Measurements from ENCODE around the gene BCAS3. TPM values are rescaled to one million over a fixed set of nuclear protein-coding genes. Genes with fewer than 3 reads are reported as not detected.

Gene BCAS3
- total RNA-seq, 4 donors from 2014 or later = 13.0 to 27.8 (median 20.7) TPM

- WGBS, 2 donors = 69 to 75% methylated on average over 11 of the region's 11 CpGs
Observed at GRCh38 chr17:61126473-61127249, 449.0 kb downstream of the BCAS3 start.

GRCh38 chr17:61127960-61128359 is 450.3 kb downstream of the BCAS3 start:
- no peak for DNase-seq
- 83 to 88% methylated on average over 2 of the region's 2 CpGs for WGBS, 2 donors

More at GRCh38 chr17:61126473-61127249, 449.0 kb downstream of the BCAS3 start:
- Histone ChIP-seq H3K9me3 (no peaks in the 10 kb centered on the region), H3K36me3 (no peaks in the 10 kb centered on the region), H3K4me1 (peaks cover 0 to 20% (median 0%) of the 10 kb centered on the region in 3 donors), H3K27ac (peak overlapping the region in 2 of 4 donors; percentile 4 to 33), H3K27me3 (no peaks in the 10 kb centered on the region), H3K4me3 (no peak overlapping the region)
- intact Hi-C loops (cut with DNase I) = no loop called here
- no peak for DNase-seq
- TF ChIP-seq POLR2A (IDR thresholded peaks at IDR 0.05) (no peak), CTCF (IDR thresholded peaks at IDR 0.05) (no peak)

GRCh38 chr17:61128661-61129115 is 451.0 kb downstream of the BCAS3 start:
- intact Hi-C loops (cut with DNase I) = no loop called here
- Histone ChIP-seq H3K9me3 (no peaks in the 10 kb centered on the region), H3K27ac (peak overlapping the region in 3 of 4 donors; percentile 28 to 59 (median 43)), H3K4me3 (no peak overlapping the region), H3K27me3 (no peaks in the 10 kb centered on the region), H3K36me3 (no peaks in the 10 kb centered on the region), H3K4me1 (peaks cover 0 to 20% (median 0%) of the 10 kb centered on the region in 3 donors)
- DNase-seq = no peak
- WGBS, 2 donors = 56 to 61% methylated on average over 8 of the region's 8 CpGs
- TF ChIP-seq CTCF (IDR thresholded peaks at IDR 0.05) = no peak
- TF ChIP-seq POLR2A (IDR thresholded peaks at IDR 0.05) = no peak

More at GRCh38 chr17:61127960-61128359, 450.3 kb downstream of the BCAS3 start:
- no peaks in the 10 kb centered on the region for H3K36me3 ChIP-seq
- H3K27me3 ChIP-seq = no peaks in the 10 kb centered on the region
- peaks cover 0 to 20% (median 0%) of the 10 kb centered on the region in 3 donors for H3K4me1 ChIP-seq
- no peaks in the 10 kb centered on the region for H3K9me3 ChIP-seq
- H3K4me3 ChIP-seq = no peak overlapping the region
- peak overlapping the region in 2 of 4 donors; percentile 43 to 59 for H3K27ac ChIP-seq
- no peak for TF ChIP-seq CTCF (IDR thresholded peaks at IDR 0.05)
- TF ChIP-seq POLR2A (IDR thresholded peaks at IDR 0.05) = no peak
- intact Hi-C loops (cut with DNase I) = no loop called here

- Histone ChIP-seq H3K27ac (peak overlapping the region in 3 of 4 donors; percentile 28 to 59 (median 43)), H3K4me1 (peaks cover 0 to 20% (median 0%) of the 10 kb centered on the region in 3 donors), H3K4me3 (no peak overlapping the region), H3K9me3 (no peaks in the 10 kb centered on the region), H3K27me3 (no peaks in the 10 kb centered on the region), H3K36me3 (no peaks in the 10 kb centered on the region)
- TF ChIP-seq POLR2A (IDR thresholded peaks at IDR 0.05) = no peak
- no peak for TF ChIP-seq CTCF (IDR thresholded peaks at IDR 0.05)
- intact Hi-C loops (cut with DNase I) = no loop called here
- no peak for DNase-seq
- 70 to 72% methylated on average over 7 of the region's 7 CpGs for WGBS, 2 donors
Observed at GRCh38 chr17:61129267-61130254, 451.9 kb downstream of the BCAS3 start.
